Measurements from ENCODE around the gene ATP2C1. TPM values are rescaled to one million over a fixed set of nuclear protein-coding genes. Genes with fewer than 3 reads are reported as not detected.

Gene ATP2C1
- total and polyA plus RNA-seq, 9 of the 15 experiments (the other 6 are each of a cell fraction or from before 2014, with no cell fraction given): 10.0 to 53.5 (median 27.9) TPM

GRCh38 chr3:131033480-131034080 is 139.7 kb downstream of the ATP2C1 start:
- no TSS peak for BruUV-seq (replicated peaks)
- Histone ChIP-seq H2AFZ (ENCODE audit: low read depth, low read length) (no peak overlapping the region), H3K79me2 (ENCODE audit: control insufficient read depth, insufficient read depth, low read length) (no peaks in the 10 kb centered on the region), H3K9me3 (replicated peaks; ENCODE audit: control insufficient read depth, insufficient read depth, low read depth, low read length) (no peaks in the 10 kb centered on the region), H3K36me3 (ENCODE audit: control insufficient read depth, insufficient read depth, low read length) (no peaks in the 10 kb centered on the region), H3K9me1 (ENCODE audit: control insufficient read depth, insufficient read depth, low read length) (no peaks in the 10 kb centered on the region), H3K4me3 (no peak overlapping the region), H3K27ac (ENCODE audit: extremely low read depth, low read depth, low read length) (no peak overlapping the region), H3K27me3 (ENCODE audit: control insufficient read depth in 2 of 2, insufficient read depth in 2 of 2, low read length in 2 of 2) (no peaks in the 10 kb centered on the region), H3K4me2 (ENCODE audit: insufficient read depth, low read length) (no peak overlapping the region), H3K9ac (ENCODE audit: insufficient read depth in 1 of 2, low read depth in 2 of 2, low read length in 2 of 2) (no peak overlapping the region), H4K20me1 (replicated peaks; ENCODE audit: control insufficient read depth, insufficient read depth, low read length) (no peaks in the 10 kb centered on the region), H3K4me1 (replicated peaks in 1 of 2; ENCODE audit: control insufficient read depth in 2 of 2, insufficient read depth in 2 of 2, low read length in 2 of 2) (no peaks in the 10 kb centered on the region)
- intact Hi-C loops (cut with micrococcal nuclease) (loop anchor here (2.0 kb wide), 1 partner anchor 995 kb away; no protein-coding TSS in a partner anchor), in situ Hi-C loops (cut with MboI) (loop anchor here (25.0 kb wide), 2 partner anchors 454 to 979 kb away; no protein-coding TSS in a partner anchor)
- ChIA-PET POLR2A (no interaction called here), CTCF (ENCODE audit: low intra/inter-chr PET ratio) (interaction anchor here (1.2 kb wide), 1 partner anchor 996 kb away, joined by 4 read pairs; no protein-coding TSS in a partner anchor)
- ATAC-seq: peak; percentile 69; the same call in 2 of the 3 replicates
- WGBS (ENCODE audit: insufficient coverage, low coverage, missing lambda C conversion rate): 0% methylated on average over 1 of the region's 1 CpG
- peak; percentile 77 for FAIRE-seq
- DNase-seq (ENCODE audit: extremely low read depth in 1 of 4, low spot score in 3 of 4): peak; percentile 18 to 57 (median 21)
- TF ChIP-seq ZNF445 (CRISPR knock-in tag; IDR thresholded peaks at IDR 0.05; ENCODE audit: low read depth): no peak
- no peak for TF ChIP-seq ZBTB49 (CRISPR knock-in tag; IDR thresholded peaks at IDR 0.05; ENCODE audit: borderline replicate concordance)
- TF ChIP-seq GTF2B (IDR thresholded peaks at IDR 0.05; ENCODE audit: extremely low read depth, insufficient read length): no peak
- TF ChIP-seq HOMEZ (CRISPR knock-in tag; IDR thresholded peaks at IDR 0.05): no peak
- no peak for TF ChIP-seq GATAD2B (IDR thresholded peaks at IDR 0.05; ENCODE audit: borderline replicate concordance)
- TF ChIP-seq ZBTB7A (IDR thresholded peaks at IDR 0.05; ENCODE audit: borderline replicate concordance, control insufficient read depth, low read depth, low read length): no peak
- TF ChIP-seq FOXK2 (conservative IDR thresholded peaks at IDR 0.05 in 1 of 2, IDR thresholded peaks at IDR 0.05 in 1 of 2; ENCODE audit: low read depth in 2 of 2): 0 out of 4 replicates have a peak, but pooled peaks of 1 of the 2 experiments have one; percentile 17
- no peak for TF ChIP-seq PRMT5 (CRISPR knock-in tag; IDR thresholded peaks at IDR 0.05)
- TF ChIP-seq ELK3 (CRISPR knock-in tag; IDR thresholded peaks at IDR 0.05): no peak
- no peak for TF ChIP-seq KLF6 (CRISPR knock-in tag; IDR thresholded peaks at IDR 0.05; ENCODE audit: borderline replicate concordance)
- TF ChIP-seq SIX5 (IDR thresholded peaks at IDR 0.05; ENCODE audit: borderline replicate concordance in 1 of 2, insufficient read depth in 1 of 2, low read depth in 1 of 2, low read length in 2 of 2): no peak
- TF ChIP-seq CTCF (IDR thresholded peaks at IDR 0.05 in 2 of 3, conservative IDR thresholded peaks at IDR 0.05 in 1 of 3; ENCODE audit: insufficient read depth in 2 of 3, low read depth in 1 of 3, low read length in 3 of 3): peak; percentile 34 to 66 (median 37); a peak in 4 of 6 replicates
